Measurements from ENCODE around the gene TANGO6.
"Not testable (repeated sequence)": the region's sequence is repeated elsewhere in the genome, so short reads cannot be mapped to it uniquely, and the experiment has no call there.

TANGO6 gene

GRCh38 chr16:68960910-68961309 is 117.6 kb downstream of the TANGO6 start:
- DNase-seq (ENCODE audit: low read depth in 2 of 2, low spot score in 1 of 2) = no peak

- DNase-seq (ENCODE audit: low read depth in 2 of 2, low spot score in 1 of 2) = no peak
Measured at GRCh38 chr16:68961778-68962402, 118.6 kb downstream of the TANGO6 start.

- DNase-seq (ENCODE audit: low read depth in 2 of 2, low spot score in 1 of 2) = no peak
Measured at GRCh38 chr16:68969338-68969737, 126.0 kb downstream of the TANGO6 start.

- DNase-seq (ENCODE audit: low read depth in 2 of 2, low spot score in 1 of 2) = no peak
Measured at GRCh38 chr16:68972013-68972412, 128.7 kb downstream of the TANGO6 start.

GRCh38 chr16:68972720-68973119 is 129.4 kb downstream of the TANGO6 start:
- no peak for DNase-seq (ENCODE audit: low read depth in 2 of 2, low spot score in 1 of 2)

GRCh38 chr16:68973611-68974120 is 130.3 kb downstream of the TANGO6 start:
- DNase-seq (ENCODE audit: low read depth in 2 of 2, low spot score in 1 of 2) = no peak

GRCh38 chr16:68978303-68978954 is 135.1 kb downstream of the TANGO6 start:
- DNase-seq (ENCODE audit: low read depth in 2 of 2, low spot score in 1 of 2) = no peak

- DNase-seq (ENCODE audit: low read depth in 2 of 2, low spot score in 1 of 2) = no peak
Measured at GRCh38 chr16:68980695-68981315, 137.5 kb downstream of the TANGO6 start.

- DNase-seq (ENCODE audit: low read depth in 2 of 2, low spot score in 1 of 2) = no peak
Measured at GRCh38 chr16:68981971-68982370, 138.6 kb downstream of the TANGO6 start.

- DNase-seq (ENCODE audit: low read depth in 2 of 2, low spot score in 1 of 2) = no peak
Measured at GRCh38 chr16:68984467-68984866, 141.1 kb downstream of the TANGO6 start.

GRCh38 chr16:68985268-68985667 is 141.9 kb downstream of the TANGO6 start:
- no peak for DNase-seq (ENCODE audit: low read depth in 2 of 2, low spot score in 1 of 2)

GRCh38 chr16:68985855-68986254 is 142.5 kb downstream of the TANGO6 start:
- no peak for DNase-seq (ENCODE audit: low read depth in 2 of 2, low spot score in 1 of 2)

- no peak for DNase-seq (ENCODE audit: low read depth in 2 of 2, low spot score in 1 of 2)
Measured at GRCh38 chr16:68987734-68988457, 144.6 kb downstream of the TANGO6 start.

- DNase-seq (ENCODE audit: low read depth in 2 of 2, low spot score in 1 of 2) = not testable (repeated sequence)
Measured at GRCh38 chr16:68990172-68990845, 147.0 kb downstream of the TANGO6 start.

- DNase-seq (ENCODE audit: low read depth in 2 of 2, low spot score in 1 of 2) = no peak
Measured at GRCh38 chr16:68991075-68991474, 147.7 kb downstream of the TANGO6 start.

GRCh38 chr16:68992521-68992920 is 149.2 kb downstream of the TANGO6 start:
- DNase-seq (ENCODE audit: low read depth in 2 of 2, low spot score in 1 of 2) = no peak

- DNase-seq (ENCODE audit: low read depth in 2 of 2, low spot score in 1 of 2) = no peak
Measured at GRCh38 chr16:68993456-68993855, 150.1 kb downstream of the TANGO6 start.

GRCh38 chr16:68993885-68994284 is 150.6 kb downstream of the TANGO6 start:
- DNase-seq (ENCODE audit: low read depth in 2 of 2, low spot score in 1 of 2) = no peak

- no peak for DNase-seq (ENCODE audit: low read depth in 2 of 2, low spot score in 1 of 2)
Measured at GRCh38 chr16:68994324-68994723, 151.0 kb downstream of the TANGO6 start.

GRCh38 chr16:68995011-68995504 is 151.7 kb downstream of the TANGO6 start:
- no peak for DNase-seq (ENCODE audit: low read depth in 2 of 2, low spot score in 1 of 2)

- no peak for DNase-seq (ENCODE audit: low read depth in 2 of 2, low spot score in 1 of 2)
Measured at GRCh38 chr16:68997564-68997963, 154.2 kb downstream of the TANGO6 start.

All from stimulated activated CD8-positive, alpha-beta memory T cell treated with anti-CD3 and anti-CD28 coated beads, Interleukin-4, amount 100 ng/mL, for 4 hours (primary cell).